HepG2 (cell line): ENCODE data around the gene CDK5RAP2. TPM values are rescaled to one million over a fixed set of nuclear protein-coding genes. Genes with fewer than 3 reads are reported as not detected.

ENCODE experiments used
- ARNT2 ChIP-seq: sonication (generic); formaldehyde crosslinking; IDR thresholded peaks from 2 replicates; pipeline ENCODE4 v1.8.0; 2022; ENCODE audit warnings: mild to moderate bottlenecking, low read depth, missing genetic modification reagents, moderate library complexity
- DMAP1 ChIP-seq: IDR thresholded peaks from 2 replicates; pipeline ENCODE4 v1.6.1; 2016
- EED ChIP-seq: sonication (generic); formaldehyde crosslinking; IDR thresholded peaks from 2 replicates; pipeline ENCODE4 v1.5.0; 2020; ENCODE audit warnings: mild to moderate bottlenecking, missing genetic modification reagents
- ETV6 ChIP-seq: sonication (generic); formaldehyde crosslinking; conservative IDR thresholded peaks from 2 replicates; pipeline ENCODE4 v1.4.0; 2020; ENCODE audit warnings: missing genetic modification reagents
- FOXJ3 ChIP-seq: sonication (generic); formaldehyde crosslinking; IDR thresholded peaks from 2 replicates; pipeline ENCODE4 v1.4.0; 2020; ENCODE audit warnings: missing genetic modification reagents, mild to moderate bottlenecking, borderline replicate concordance
- HDAC1 ChIP-seq: sonication (generic); formaldehyde crosslinking; IDR thresholded peaks from 2 replicates; pipeline ENCODE4 v1.5.1; 2020; ENCODE audit warnings: mild to moderate bottlenecking, missing genetic modification reagents
- HMGXB4 ChIP-seq, 2 experiments: sonication (generic) in 1 of 2; formaldehyde crosslinking in 1 of 2; IDR thresholded peaks; 2 replicates each; pipeline versions ENCODE4 v1.4.0 to v1.6.1; 2018 to 2020; ENCODE audit warnings: missing genetic modification reagents in 2 of 2, borderline replicate concordance in 1 of 2, low read depth in 1 of 2, mild to moderate bottlenecking in 1 of 2, missing biosample characterization in 1 of 2
- NPAS2 ChIP-seq: sonication (generic); formaldehyde crosslinking; IDR thresholded peaks from 2 replicates; pipeline ENCODE4 v1.8.0; 2022; ENCODE audit warnings: mild to moderate bottlenecking, missing genetic modification reagents, borderline replicate concordance
- PRDM10 ChIP-seq: sonication (generic); formaldehyde crosslinking; IDR thresholded peaks from 2 replicates; pipeline ENCODE4 v1.4.0; 2020; ENCODE audit warnings: low read depth, missing genetic modification reagents
- SMC3 ChIP-seq: IDR thresholded peaks from 2 replicates; pipeline ENCODE4 v1.6.1; 2011; ENCODE audit warnings: low read length, improper control_type of control experiment
- ZKSCAN5 ChIP-seq: sonication (generic); formaldehyde crosslinking; IDR thresholded peaks from 2 replicates; pipeline ENCODE4 v1.5.1; 2020; ENCODE audit warnings: mild to moderate bottlenecking, missing genetic modification reagents
- ZNF274 ChIP-seq: sonication (generic); formaldehyde crosslinking; IDR thresholded peaks from 2 replicates; pipeline ENCODE4 v1.5.1; 2020; ENCODE audit warnings: mild to moderate bottlenecking, missing genetic modification reagents
- ZNF343 ChIP-seq: sonication (generic); formaldehyde crosslinking; IDR thresholded peaks from 2 replicates; pipeline ENCODE4 v1.4.0; 2020; ENCODE audit warnings: mild to moderate bottlenecking, missing genetic modification reagents
- ZNF496 ChIP-seq: sonication (generic); formaldehyde crosslinking; IDR thresholded peaks from 2 replicates; pipeline ENCODE4 v1.8.1; 2023; ENCODE audit warnings: mild to moderate bottlenecking, moderate library complexity, missing genetic modification reagents; ENCODE audit not compliant: insufficient replicate concordance
- ZNF543 ChIP-seq: sonication (generic); formaldehyde crosslinking; IDR thresholded peaks from 2 replicates; pipeline ENCODE4 v1.4.0; 2020; ENCODE audit warnings: mild to moderate bottlenecking, missing genetic modification reagents
- ZNF589 ChIP-seq: sonication (generic); formaldehyde crosslinking; conservative IDR thresholded peaks from 2 replicates; pipeline ENCODE4 v1.8.0; 2022; ENCODE audit warnings: mild to moderate bottlenecking, moderate library complexity, missing genetic modification reagents
- ZSCAN22 ChIP-seq: sonication (generic); formaldehyde crosslinking; IDR thresholded peaks from 2 replicates; pipeline ENCODE4 v1.4.0; 2020; ENCODE audit warnings: mild to moderate bottlenecking, missing genetic modification reagents
- polyA plus RNA-seq, 8 experiments: library from polyadenylated mRNA; depleted of rRNA in 3 of 8; stranded (reverse) in 7 of 8; unstranded in 1 of 8; fragments of >200 nt; fragmentation: Illumina TruSeq in 4 of 8; extraction: Trizol in 4 of 8; gene quantifications; 2 replicates each; pipeline versions ENCODE4 v1.2.1 to v1.2.3, GENCODE V29; 2011 to 2016; ENCODE audit warnings: low read depth in 4 of 8, missing spikeins in 1 of 8, mixed read lengths in 1 of 8; ENCODE audit not compliant: insufficient read depth in 1 of 8
- total RNA-seq, 5 experiments: library from RNA; depleted of rRNA; stranded (reverse); fragments of >200 nt; fragmentation: Illumina TruSeq; extraction: Trizol; gene quantifications; 2 replicates each; pipeline ENCODE4 v1.2.3, GENCODE V29; 2016; ENCODE audit warnings: low read depth in 1 of 5
- TF ChIP-seq, protein P1 (sequence below): sonication (generic); formaldehyde crosslinking; IDR thresholded peaks from 2 replicates; pipeline ENCODE4 v1.8.1; 2023; ENCODE audit warnings: mild to moderate bottlenecking, moderate library complexity, missing genetic modification reagents
- TF ChIP-seq, protein P2 (sequence below): sonication (generic); formaldehyde crosslinking; IDR thresholded peaks from 2 replicates; pipeline ENCODE4 v1.4.0; 2020; ENCODE audit warnings: missing genetic modification reagents

The CDK5RAP2 gene
- total and polyA plus RNA-seq, 2 of the 13 experiments (the other 11 are each of a cell fraction or from before 2014, with no cell fraction given): 31.8 to 42.2 TPM

DNA sequence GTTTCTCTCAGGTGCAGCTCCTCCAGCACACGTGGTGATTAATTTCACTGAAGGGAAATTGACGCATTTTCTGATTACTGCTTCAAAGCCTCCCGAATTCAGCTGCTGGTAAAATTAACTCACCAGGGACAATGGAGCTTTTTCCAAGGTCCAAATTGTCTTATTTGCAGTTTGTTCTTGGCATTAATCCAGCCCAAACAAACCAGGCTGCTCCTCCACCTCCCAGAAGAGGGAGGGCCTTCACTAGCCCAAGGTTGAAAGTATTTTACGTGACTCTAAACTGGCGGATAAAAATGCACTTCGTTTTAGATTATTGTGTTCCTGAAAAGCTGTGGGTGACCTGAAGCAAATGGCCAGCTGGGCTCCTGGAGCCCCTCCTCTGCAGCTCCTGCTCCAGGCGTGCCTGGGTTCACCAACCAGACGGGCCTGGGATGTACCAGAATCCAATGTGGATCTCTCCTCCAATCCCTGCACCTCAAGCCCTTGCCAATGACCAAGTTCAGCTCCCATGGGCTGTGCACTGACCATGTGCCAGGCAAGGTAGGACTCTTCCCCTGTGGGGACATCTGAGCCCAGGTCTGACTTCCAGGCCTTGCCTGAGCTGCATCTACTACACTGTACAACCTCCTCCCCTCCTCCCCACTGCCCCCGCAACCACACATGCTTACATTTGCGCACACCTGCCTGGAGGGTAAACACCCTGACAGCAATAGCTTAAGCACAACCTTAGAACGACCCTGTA, 193.4 kb downstream of the CDK5RAP2 start (continued):
- TF ChIP-seq ZNF496 (no peak), ZSCAN22 (no peak), EED (CRISPR knock-in tag) (no peak), DMAP1 (CRISPR knock-in tag) (peak; percentile 46; the same call in 1 of the 2 replicates), ETV6 (no peak), ZNF543 (CRISPR knock-in tag) (no peak), ZNF274 (CRISPR knock-in tag) (0 out of 2 replicates have a peak, but pooled peaks have one; percentile 50), ZNF343 (CRISPR knock-in tag) (no peak), HMGXB4 (CRISPR knock-in tag; IDR thresholded peaks at IDR 0.05; ENCODE audit: borderline replicate concordance in 1 of 2, low read depth in 1 of 2) (peak in 1 of 2 experiments; percentile 47; a peak in 1 of 4 replicates), HDAC1 (CRISPR knock-in tag) (no peak), SMC3 (no peak), PRDM10 (CRISPR knock-in tag) (no peak), NPAS2 (CRISPR knock-in tag) (no peak), FOXJ3 (CRISPR knock-in tag) (peak; percentile 36; the same call in 1 of the 2 replicates), ZKSCAN5 (no peak), ARNT2 (no peak), ZNF589 (no peak)
- TF ChIP-seq, protein P1, sequence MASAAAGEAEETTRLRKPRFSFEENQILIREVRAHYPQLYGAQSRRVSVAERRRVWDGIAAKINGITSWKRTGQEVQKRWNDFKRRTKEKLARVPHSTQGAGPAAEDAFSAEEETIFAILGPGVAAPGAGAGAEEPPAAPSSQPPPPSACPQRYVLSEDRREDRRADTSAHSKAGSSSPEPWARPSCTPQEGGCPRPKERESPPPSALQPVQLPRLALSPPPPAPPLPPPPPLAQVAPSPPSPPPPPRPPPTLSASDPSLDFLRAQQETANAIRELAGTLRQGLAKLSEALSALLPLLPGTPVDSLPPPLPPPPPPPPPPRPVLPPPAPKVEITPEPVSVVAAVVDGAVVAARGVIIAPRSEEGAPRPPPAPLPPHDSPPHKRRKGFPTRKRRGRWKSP (CRISPR knock-in tag): no peak
- TF ChIP-seq, protein P2, sequence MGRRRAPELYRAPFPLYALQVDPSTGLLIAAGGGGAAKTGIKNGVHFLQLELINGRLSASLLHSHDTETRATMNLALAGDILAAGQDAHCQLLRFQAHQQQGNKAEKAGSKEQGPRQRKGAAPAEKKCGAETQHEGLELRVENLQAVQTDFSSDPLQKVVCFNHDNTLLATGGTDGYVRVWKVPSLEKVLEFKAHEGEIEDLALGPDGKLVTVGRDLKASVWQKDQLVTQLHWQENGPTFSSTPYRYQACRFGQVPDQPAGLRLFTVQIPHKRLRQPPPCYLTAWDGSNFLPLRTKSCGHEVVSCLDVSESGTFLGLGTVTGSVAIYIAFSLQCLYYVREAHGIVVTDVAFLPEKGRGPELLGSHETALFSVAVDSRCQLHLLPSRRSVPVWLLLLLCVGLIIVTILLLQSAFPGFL: no peak
